IMR-90 (cell line): ENCODE results near the gene NR1H2.

ENCODE experiments used
- POLR2A ChIP-seq: IDR thresholded peaks from 2 replicates; pipeline ENCODE4 v1.6.1; 2012; ENCODE audit warnings: mild to moderate bottlenecking, low read depth, low read length
- TF ChIP-seq, protein P1 (sequence below): fragments of 150-350 bp; IDR thresholded peaks from 2 replicates; pipeline ENCODE4 v1.6.1; 2017; ENCODE audit warnings: mild to moderate bottlenecking, antibody characterized with exemption, low read length, low read depth

- no peak for TF ChIP-seq POLR2A
- TF ChIP-seq, protein P1, sequence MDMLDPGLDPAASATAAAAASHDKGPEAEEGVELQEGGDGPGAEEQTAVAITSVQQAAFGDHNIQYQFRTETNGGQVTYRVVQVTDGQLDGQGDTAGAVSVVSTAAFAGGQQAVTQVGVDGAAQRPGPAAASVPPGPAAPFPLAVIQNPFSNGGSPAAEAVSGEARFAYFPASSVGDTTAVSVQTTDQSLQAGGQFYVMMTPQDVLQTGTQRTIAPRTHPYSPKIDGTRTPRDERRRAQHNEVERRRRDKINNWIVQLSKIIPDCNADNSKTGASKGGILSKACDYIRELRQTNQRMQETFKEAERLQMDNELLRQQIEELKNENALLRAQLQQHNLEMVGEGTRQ = peak; percentile 91
These were observed 7.3 kb upstream of the NR1H2 start for GRCh38 chr19:50368649-50369570.
